Panc1 (cell line): ENCODE data around the gene RIMBP2. TPM values are rescaled to one million over a fixed set of nuclear protein-coding genes. Genes with fewer than 3 reads are reported as not detected.

Experiments
- ATAC-seq: fragments of 200-7000 bp; cut with Tn5 transposase; 2 replicates; pipeline ENCODE4 v1.9.1; 2020; ENCODE audit warnings: mild to moderate bottlenecking, moderate library complexity
- BruUV-seq: library from RNA; stranded (reverse); fragments of 400-500 nt; replicated peaks from 2 replicates; lab custom pipeline; 2021; lab: Mats Ljungman, UMichigan
- CTCF ChIA-PET: fragments of 300-600 bp; sonication (Branson Sonifier 250); formaldehyde crosslinking; loops from one replicate; lab custom pipeline; 2022; ENCODE audit warnings: antibody characterized with exemption; lab: Charles Lee
- POLR2A ChIA-PET: fragments of 300-600 bp; sonication (Branson Sonifier 250); formaldehyde crosslinking; loops from one replicate; lab custom pipeline; 2022; ENCODE audit warnings: antibody characterized with exemption; lab: Charles Lee
- DNase-seq: peaks from one replicate; pipeline ENCODE4 v3.0.0-alpha.2; 2010; ENCODE audit warnings: low read depth, low spot score
- H3K27ac ChIP-seq: 2 replicates; pipeline ENCODE4 v1.5.1; 2011; ENCODE audit warnings: mild to moderate bottlenecking, low read length, inconsistent platforms
- H3K27me3 ChIP-seq: fragments of 200-500 bp; sonication (Bioruptor generic); 2 replicates; pipeline ENCODE4 v1.6.0; 2014; ENCODE audit warnings: low read length, inconsistent platforms; ENCODE audit not compliant: control insufficient read depth, insufficient read depth
- H3K36me3 ChIP-seq: fragments of 200-500 bp; sonication (Bioruptor generic); 2 replicates; pipeline ENCODE4 v1.5.1; 2014; ENCODE audit warnings: inconsistent platforms, mild to moderate bottlenecking, low read length, moderate library complexity; ENCODE audit not compliant: control insufficient read depth, insufficient read depth
- H3K4me1 ChIP-seq: 2 replicates; pipeline ENCODE4 v1.5.1; 2011; ENCODE audit warnings: inconsistent platforms, mild to moderate bottlenecking, low read length, moderate library complexity; ENCODE audit not compliant: control insufficient read depth, insufficient read depth
- H3K4me3 ChIP-seq, 2 experiments: 2 replicates each; pipeline ENCODE4 v1.5.1; 2011 to 2012; ENCODE audit warnings: low read depth in 2 of 2, low read length in 2 of 2, mild to moderate bottlenecking in 2 of 2, inconsistent platforms in 1 of 2, moderate library complexity in 1 of 2
- H3K9me3 ChIP-seq: fragments of 200-500 bp; sonication (Bioruptor generic); 2 replicates; pipeline ENCODE4 v1.5.1; 2014; ENCODE audit warnings: low read depth, mild to moderate bottlenecking, inconsistent platforms, low read length, moderate library complexity; ENCODE audit not compliant: control insufficient read depth, insufficient read depth
- CTCF ChIP-seq: fragments of 450-650 bp; IDR thresholded peaks from 2 replicates; pipeline ENCODE4 v1.5.1; 2017; ENCODE audit warnings: mild to moderate bottlenecking
- POLR2AphosphoS5 ChIP-seq: IDR thresholded peaks from 2 replicates; pipeline ENCODE4 v1.6.1; 2012; ENCODE audit warnings: mild to moderate bottlenecking, low read depth, low read length, moderate library complexity
- REST ChIP-seq, 2 experiments: IDR thresholded peaks; 2 replicates each; pipeline ENCODE4 v1.6.1; 2011 to 2012; ENCODE audit warnings: low read depth in 2 of 2, control low read depth in 1 of 2, low read length in 1 of 2, mild to moderate bottlenecking in 1 of 2, moderate library complexity in 1 of 2; ENCODE audit not compliant: insufficient read depth in 1 of 2
- SIN3A ChIP-seq: IDR thresholded peaks from 2 replicates; pipeline ENCODE4 v1.6.1; 2012; ENCODE audit warnings: low read depth, mild to moderate bottlenecking, low read length, moderate library complexity, borderline replicate concordance; ENCODE audit not compliant: insufficient read depth
- TCF7L2 ChIP-seq: IDR thresholded peaks from 2 replicates; pipeline ENCODE4 v1.6.1; 2011; ENCODE audit warnings: mild to moderate bottlenecking, low read depth, low read length, inconsistent platforms
- in situ Hi-C: cut with HindIII; loops from 2 replicates; pipeline ENCODE4 v1.10.0; 2016; ENCODE audit warnings: low sequenced_read_pairs, low pct_unique_long_range_greater_than_20kb
- intact Hi-C: fragments of 100-400 bp; cut with micrococcal nuclease; formaldehyde crosslinking; loops from one replicate; pipeline ENCODE4 v1.10.0; 2022; ENCODE audit not compliant: unreplicated experiment
- total RNA-seq: library from RNA; stranded (reverse); gene quantifications from one replicate; pipeline ENCODE4 v1.2.1, GENCODE V29; 2021; ENCODE audit not compliant: unreplicated experiment

RIMBP2 gene
- total RNA-seq, 1 experiment from 2014 or later = not detected

GRCh38 chr12:130490674-130491073, 225.4 kb downstream of the RIMBP2 start:
- Histone ChIP-seq H3K36me3 (no peaks in the 10 kb centered on the region), H3K4me1 (no peaks in the 10 kb centered on the region), H3K4me3 (no peak overlapping the region), H3K27me3 (peaks cover 3% of the 10 kb centered on the region), H3K27ac (no peak overlapping the region), H3K9me3 (no peaks in the 10 kb centered on the region)
- in situ Hi-C loops = no loop called here
- CTCF ChIA-PET = no interaction called here
- TF ChIP-seq REST (IDR thresholded peaks at IDR 0.05; ENCODE audit: insufficient read depth in 1 of 2, low read depth in 2 of 2, low read length in 1 of 2) (no peak), CTCF (no peak), POLR2AphosphoS5 (no peak), SIN3A (no peak), TCF7L2 (no peak)
- no peak for ATAC-seq
- POLR2A ChIA-PET = no interaction called here
- BruUV-seq = no TSS peak
- no peak for DNase-seq
- intact Hi-C loops = no loop called here

- no peaks in the 10 kb centered on the region for H3K4me1 ChIP-seq
- TF ChIP-seq REST (IDR thresholded peaks at IDR 0.05; ENCODE audit: insufficient read depth in 1 of 2, low read depth in 2 of 2, low read length in 1 of 2) (no peak), CTCF (no peak), POLR2AphosphoS5 (no peak), SIN3A (no peak), TCF7L2 (no peak)
- no peaks in the 10 kb centered on the region for H3K9me3 ChIP-seq
- BruUV-seq = no TSS peak
- no peaks in the 10 kb centered on the region for H3K36me3 ChIP-seq
- DNase-seq (no peak), ATAC-seq (no peak)
- intact Hi-C loops = no loop called here
- POLR2A ChIA-PET = no interaction called here
- CTCF ChIA-PET = no interaction called here
- H3K27me3 ChIP-seq = peaks cover 3% of the 10 kb centered on the region
- in situ Hi-C loops = no loop called here
- no peak overlapping the region for H3K4me3 ChIP-seq
- no peak overlapping the region for H3K27ac ChIP-seq
These were observed 226.8 kb downstream of the RIMBP2 start for GRCh38 chr12:130489293-130489692.
